HEK293T (cell line): ENCODE results near the gene CSTB.
A peak's percentile ranks its signal among the peaks of the same experiment; 100 is the strongest.

Experiments
- CTCF ChIA-PET: fragments of 350-600 bp; formaldehyde crosslinking; extraction: SDS; loops from one replicate; lab custom pipeline; 2021; ENCODE audit warnings: antibody characterized with exemption, inconsistent platforms; lab: Yijun Ruan, JAX
- POLR2A ChIA-PET: fragments of 350-600 bp; formaldehyde crosslinking; extraction: SDS; loops from one replicate; lab custom pipeline; 2020; ENCODE audit warnings: antibody characterized with exemption, inconsistent platforms; lab: Yijun Ruan, JAX
- DNase-seq: peaks from one replicate; pipeline ENCODE4 v3.0.0; 2012; ENCODE audit warnings: mixed read lengths; ENCODE audit errors: extremely low spot score
- ARNT ChIP-seq: fragments of 450-650 bp; IDR thresholded peaks from 2 replicates; pipeline ENCODE4 v1.6.1; 2017; ENCODE audit warnings: mild to moderate bottlenecking
- BHLHE40 ChIP-seq: fragments of 450-650 bp; IDR thresholded peaks from 2 replicates; pipeline ENCODE4 v1.6.1; 2016; ENCODE audit warnings: mild to moderate bottlenecking, moderate library complexity, borderline replicate concordance
- CTBP1 ChIP-seq: fragments of 450-650 bp; IDR thresholded peaks from 2 replicates; pipeline ENCODE4 v1.6.1; 2016; ENCODE audit warnings: borderline replicate concordance
- ELF4 ChIP-seq: fragments of 450-650 bp; IDR thresholded peaks from 2 replicates; pipeline ENCODE4 v1.6.1; 2017; ENCODE audit warnings: antibody characterized with exemption
- FOXA1 ChIP-seq: fragments of 450-650 bp; IDR thresholded peaks from 2 replicates; pipeline ENCODE4 v1.6.1; 2016; ENCODE audit warnings: mild to moderate bottlenecking
- FOXK2 ChIP-seq: fragments of 450-650 bp; IDR thresholded peaks from 2 replicates; pipeline ENCODE4 v1.6.1; 2016; ENCODE audit warnings: mild to moderate bottlenecking
- FOXM1 ChIP-seq: fragments of 450-650 bp; IDR thresholded peaks from 2 replicates; pipeline ENCODE4 v1.6.1; 2017; ENCODE audit warnings: mild to moderate bottlenecking, borderline replicate concordance
- HDGF ChIP-seq: fragments of 450-650 bp; IDR thresholded peaks from 2 replicates; pipeline ENCODE4 v1.6.1; 2017; ENCODE audit warnings: antibody characterized with exemption, borderline replicate concordance
- L3MBTL2 ChIP-seq: fragments of 450-650 bp; conservative IDR thresholded peaks from 2 replicates; pipeline ENCODE4 v1.6.1; 2016; ENCODE audit warnings: mild to moderate bottlenecking
- LEF1 ChIP-seq: fragments of 450-650 bp; IDR thresholded peaks from 2 replicates; pipeline ENCODE4 v1.6.1; 2017; ENCODE audit warnings: mild to moderate bottlenecking, borderline replicate concordance
- NFRKB ChIP-seq: fragments of 450-650 bp; IDR thresholded peaks from 2 replicates; pipeline ENCODE4 v1.6.1; 2016; ENCODE audit warnings: mild to moderate bottlenecking, moderate library complexity
- SP1 ChIP-seq: fragments of 450-650 bp; IDR thresholded peaks from 2 replicates; pipeline ENCODE4 v1.6.1; 2017
- SUZ12 ChIP-seq: fragments of 450-650 bp; IDR thresholded peaks from 2 replicates; pipeline ENCODE4 v1.6.1; 2016; ENCODE audit warnings: mild to moderate bottlenecking
- TARDBP ChIP-seq: fragments of 450-650 bp; IDR thresholded peaks from 2 replicates; pipeline ENCODE4 v1.6.1; 2016
- ZNF384 ChIP-seq: fragments of 450-650 bp; IDR thresholded peaks from 2 replicates; pipeline ENCODE4 v1.6.1; 2016
- TF ChIP-seq, protein P1 (sequence below): fragments of 450-650 bp; IDR thresholded peaks from 2 replicates; pipeline ENCODE4 v1.6.1; 2016

CSTB gene

DNA sequence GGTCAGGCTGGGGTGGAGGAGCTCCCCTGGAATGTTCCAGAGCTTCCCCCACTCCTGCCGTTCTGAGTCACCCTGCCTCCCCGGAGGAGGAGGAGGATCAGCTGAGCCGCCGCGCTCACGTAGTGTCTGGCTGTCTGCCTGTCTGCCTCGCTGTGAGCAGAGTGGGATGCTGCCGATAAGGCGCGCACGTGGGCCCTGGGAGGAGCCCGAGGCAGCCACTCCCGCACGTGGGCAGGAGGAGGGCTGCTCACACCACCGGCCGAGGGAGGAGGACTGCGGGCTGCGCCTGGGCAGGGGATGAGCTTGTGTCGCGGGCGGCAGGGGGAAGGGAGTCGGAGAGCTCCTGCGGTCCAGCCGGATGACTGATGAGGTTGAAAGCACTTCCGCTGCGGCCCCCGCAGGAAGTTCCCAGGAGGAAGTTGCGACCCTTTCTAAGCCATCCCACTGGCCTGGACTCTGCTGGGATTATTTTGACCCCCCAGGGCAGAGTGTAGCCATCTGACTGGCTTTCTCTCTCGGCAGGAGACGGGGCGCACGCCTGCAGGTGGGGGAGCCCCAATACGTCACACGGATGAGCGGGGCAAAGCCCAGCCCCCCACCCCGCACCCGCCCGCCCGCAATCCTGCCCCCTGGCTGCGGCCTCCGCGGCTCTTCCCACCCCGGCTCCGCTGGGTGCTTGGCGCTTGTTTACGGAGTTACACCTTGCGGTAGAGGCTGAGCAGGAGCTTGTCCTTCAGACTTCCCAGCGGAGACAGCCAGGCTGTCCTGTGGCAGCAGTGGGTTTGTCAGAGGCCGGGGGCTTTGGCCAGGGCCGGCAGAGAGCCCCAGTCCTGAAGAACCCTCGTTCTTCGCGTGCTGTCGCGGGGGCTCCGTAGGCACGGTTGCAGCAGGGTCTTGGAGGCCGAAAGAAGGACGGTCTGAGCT, 47.4 kb downstream of the CSTB start:
- TF ChIP-seq FOXM1 (no peak), SP1 (no peak), CTBP1 (peak; percentile 64), ARNT (no peak), FOXA1 (no peak), SUZ12 (no peak), LEF1 (no peak), ZNF384 (no peak), L3MBTL2 (peak; percentile 86), HDGF (no peak)
- TF ChIP-seq, protein P1, sequence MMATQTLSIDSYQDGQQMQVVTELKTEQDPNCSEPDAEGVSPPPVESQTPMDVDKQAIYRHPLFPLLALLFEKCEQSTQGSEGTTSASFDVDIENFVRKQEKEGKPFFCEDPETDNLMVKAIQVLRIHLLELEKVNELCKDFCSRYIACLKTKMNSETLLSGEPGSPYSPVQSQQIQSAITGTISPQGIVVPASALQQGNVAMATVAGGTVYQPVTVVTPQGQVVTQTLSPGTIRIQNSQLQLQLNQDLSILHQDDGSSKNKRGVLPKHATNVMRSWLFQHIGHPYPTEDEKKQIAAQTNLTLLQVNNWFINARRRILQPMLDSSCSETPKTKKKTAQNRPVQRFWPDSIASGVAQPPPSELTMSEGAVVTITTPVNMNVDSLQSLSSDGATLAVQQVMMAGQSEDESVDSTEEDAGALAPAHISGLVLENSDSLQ, result peak; percentile 73
- CTCF ChIA-PET, result interaction anchor here (0.5 to 1.7 kb wide), 5 partner anchors 18 to 1092 kb away, joined by 3 to 4 read pairs (median 3); no protein-coding TSS in a partner anchor
- DNase-seq, result peak; percentile 95
- POLR2A ChIA-PET, result interaction anchor here (0.5 to 3.0 kb wide), 24 partner anchors 8 to 575 kb away, joined by 3 to 44 read pairs (median 3); partner anchors contain the start of genes PDXK and RRP1

DNA sequence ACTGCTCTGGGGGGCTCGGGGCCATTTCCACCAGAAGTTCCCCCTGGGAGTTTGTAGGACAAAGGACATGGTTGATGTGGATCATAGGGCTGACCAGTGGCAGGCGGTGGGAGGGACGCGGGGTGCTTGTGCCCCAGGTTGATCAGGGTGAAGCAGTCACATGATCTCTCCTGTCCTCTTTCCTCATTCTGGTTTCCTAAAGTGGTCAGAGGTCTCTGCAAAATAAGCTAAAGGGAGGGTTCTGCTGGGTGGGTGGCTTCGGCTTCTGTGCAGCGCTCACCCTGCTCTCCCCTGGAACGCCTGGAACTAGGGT, 48.0 kb downstream of the CSTB start:
- CTCF ChIA-PET, result interaction anchor here (0.5 to 1.7 kb wide), 5 partner anchors 17 to 1092 kb away, joined by 3 to 4 read pairs (median 3); no protein-coding TSS in a partner anchor
- no peak for TF ChIP-seq BHLHE40
- no peak for TF ChIP-seq NFRKB
- DNase-seq, result no peak
- POLR2A ChIA-PET, result interaction anchor here (0.5 to 3.0 kb wide), 21 partner anchors 8 to 575 kb away, joined by 3 to 44 read pairs (median 4); partner anchors contain the start of genes PDXK and RRP1

DNA sequence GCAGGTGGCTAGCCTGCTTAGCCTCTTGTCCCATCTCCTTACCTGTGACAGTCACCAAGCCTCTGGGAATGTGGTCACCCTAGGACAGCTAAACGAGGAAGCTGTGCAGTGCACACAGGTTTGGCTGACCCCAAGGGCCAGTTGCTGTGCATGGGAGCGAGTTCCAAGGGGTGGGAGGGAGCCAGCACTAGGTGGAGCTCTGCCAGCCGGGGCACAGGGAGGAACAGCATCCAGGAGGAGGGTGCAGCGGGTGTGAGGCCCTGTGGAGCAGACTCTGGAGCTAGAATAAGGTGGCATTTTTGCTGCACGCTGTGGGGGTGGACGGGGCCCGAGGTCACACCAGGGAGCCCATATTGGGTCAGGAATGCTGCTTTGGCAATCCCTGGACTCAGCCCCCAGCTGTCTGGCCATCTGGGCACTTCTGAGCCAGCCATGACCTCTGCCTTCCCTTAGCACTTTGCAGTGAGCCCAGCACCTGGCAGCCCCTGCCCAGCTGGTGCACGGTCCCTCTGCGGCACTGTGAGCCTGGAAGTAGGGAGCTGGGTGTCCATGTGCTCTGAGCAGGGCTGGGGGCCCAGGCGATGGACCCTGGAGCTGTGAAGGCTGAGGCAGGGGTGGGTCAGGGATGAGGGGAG, 48.5 kb downstream of the CSTB start:
- POLR2A ChIA-PET, result interaction anchor here (0.9 to 3.0 kb wide), 11 partner anchors 8 to 576 kb away, joined by 3 to 44 read pairs (median 6); partner anchors contain the start of genes PDXK and RRP1
- CTCF ChIA-PET, result interaction anchor here (0.5 to 1.7 kb wide), 4 partner anchors 13 to 62 kb away, joined by 3 to 5 read pairs (median 3); no protein-coding TSS in a partner anchor
- TF ChIP-seq FOXK2 (no peak), BHLHE40 (no peak), NFRKB (no peak), ARNT (no peak), CTBP1 (no peak), LEF1 (no peak), SP1 (no peak), FOXM1 (no peak), FOXA1 (no peak), HDGF (no peak), ELF4 (no peak), TARDBP (no peak), SUZ12 (no peak), L3MBTL2 (no peak), ZNF384 (no peak)
- TF ChIP-seq, protein P1, result no peak
- no peak for DNase-seq

DNA sequence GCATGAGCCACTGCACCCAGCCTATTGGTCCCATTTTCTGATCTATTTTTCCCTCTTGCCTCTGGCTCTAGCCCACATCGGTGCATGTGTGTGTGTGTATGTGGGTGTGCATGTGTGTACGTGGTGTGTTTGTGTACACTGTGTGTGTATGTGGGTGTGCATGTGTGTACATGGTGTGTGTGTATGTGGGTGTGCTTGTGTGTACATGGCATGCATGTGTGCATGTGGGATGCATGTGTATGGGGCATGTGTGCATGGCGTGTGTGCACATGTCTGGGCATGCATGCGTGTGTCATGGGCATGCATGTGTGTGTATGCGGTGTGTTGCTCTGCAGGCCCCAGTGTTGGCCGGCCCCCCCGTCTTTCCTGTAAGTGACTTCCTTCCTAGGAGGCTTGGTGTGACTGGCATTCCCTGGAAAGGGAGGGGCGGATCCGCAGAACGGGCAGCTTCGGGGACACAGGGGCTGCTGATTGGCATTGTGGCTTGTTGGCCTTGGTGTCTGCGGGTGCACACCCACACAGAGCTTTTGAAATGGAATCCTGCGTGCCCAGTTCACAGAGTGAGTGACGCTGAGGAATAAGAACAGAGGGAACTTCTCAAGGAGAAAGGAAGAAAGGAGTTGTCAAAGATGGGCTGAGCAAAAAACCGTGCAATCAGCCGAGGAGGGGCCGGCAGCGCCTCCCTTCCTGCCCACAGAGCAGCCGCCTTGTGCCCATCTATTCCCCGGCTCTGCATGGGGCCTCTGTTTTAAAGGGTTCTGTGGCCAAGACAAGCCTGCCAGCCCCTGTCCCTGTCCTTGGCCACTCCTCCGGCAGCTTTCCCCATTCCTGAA, 49.2 kb downstream of the CSTB start:
- POLR2A ChIA-PET, result interaction anchor here (1.2 to 3.0 kb wide), 4 partner anchors 7 to 62 kb away, joined by 3 to 44 read pairs (median 12); partner anchors contain the start of genes PDXK and RRP1
- CTCF ChIA-PET, result interaction anchor here (0.7 to 1.7 kb wide), 3 partner anchors 12 to 63 kb away, joined by 3 to 5 read pairs (median 3); no protein-coding TSS in a partner anchor
- TF ChIP-seq NFRKB (no peak), BHLHE40 (no peak), FOXM1 (no peak), ELF4 (no peak), FOXA1 (no peak), SP1 (no peak), CTBP1 (no peak), TARDBP (peak; percentile 87)
- DNase-seq, result no peak
